ENCODE results near the gene FCER1G.
"Not testable (repeated sequence)": the region's sequence is repeated elsewhere in the genome, so short reads cannot be mapped to it uniquely, and the experiment has no call there.

The FCER1G gene

DNA sequence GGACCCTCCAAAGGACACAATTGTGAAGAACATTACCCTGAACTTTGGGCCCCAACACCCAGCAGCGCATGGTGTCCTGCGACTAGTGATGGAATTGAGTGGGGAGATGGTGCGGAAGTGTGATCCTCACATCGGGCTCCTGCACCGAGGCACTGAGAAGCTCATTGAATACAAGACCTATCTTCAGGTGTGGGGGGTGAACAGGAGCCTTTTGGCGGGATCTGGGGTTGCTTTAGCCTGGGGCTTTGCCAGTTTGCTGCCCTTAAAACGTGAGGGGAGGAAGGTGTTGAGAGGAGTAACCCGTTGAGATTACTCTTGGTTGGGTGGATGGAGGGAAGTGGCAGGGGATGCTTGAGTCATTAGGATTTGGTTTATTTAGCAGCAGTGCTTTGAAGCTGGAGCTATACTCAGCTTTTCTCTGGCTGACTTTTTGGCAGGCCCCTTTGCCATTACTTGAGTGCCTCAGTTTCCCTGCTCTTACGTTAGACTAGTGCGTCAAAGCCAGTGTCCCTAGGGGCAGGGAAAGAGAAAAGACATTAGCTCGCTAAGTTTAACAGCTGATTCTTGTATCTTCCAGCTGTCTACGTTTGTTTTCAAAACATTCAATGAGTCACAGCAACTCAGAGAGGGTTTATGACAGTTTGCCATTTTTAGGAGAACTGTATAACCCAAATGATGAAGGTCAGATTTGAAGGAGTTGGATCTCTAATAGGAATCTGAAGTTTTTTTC is 8.5 kb upstream of the FCER1G start:
- no peak for DNase-seq (ENCODE audit: low spot score)

DNA sequence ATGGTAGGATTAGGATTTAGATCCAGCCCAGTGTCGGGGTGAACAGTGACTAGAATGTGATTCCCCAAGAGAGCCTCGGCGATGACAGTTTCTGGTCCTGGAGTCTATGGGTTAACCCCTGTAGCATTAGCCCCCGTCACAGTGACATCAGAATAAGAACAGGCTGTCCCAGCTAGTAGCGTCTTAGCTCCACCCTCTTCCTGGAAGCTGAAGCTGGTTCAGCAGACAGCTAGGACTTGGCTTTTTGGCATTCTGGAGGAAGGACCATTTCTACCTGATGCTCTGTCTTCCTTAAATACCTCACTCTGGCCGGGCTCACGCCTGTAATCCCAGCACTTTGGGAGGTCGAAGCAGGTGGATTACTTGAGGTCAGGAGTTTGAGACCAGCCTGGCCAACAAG is 7.9 kb upstream of the FCER1G start:
- DNase-seq (ENCODE audit: low spot score), result no peak

DNA sequence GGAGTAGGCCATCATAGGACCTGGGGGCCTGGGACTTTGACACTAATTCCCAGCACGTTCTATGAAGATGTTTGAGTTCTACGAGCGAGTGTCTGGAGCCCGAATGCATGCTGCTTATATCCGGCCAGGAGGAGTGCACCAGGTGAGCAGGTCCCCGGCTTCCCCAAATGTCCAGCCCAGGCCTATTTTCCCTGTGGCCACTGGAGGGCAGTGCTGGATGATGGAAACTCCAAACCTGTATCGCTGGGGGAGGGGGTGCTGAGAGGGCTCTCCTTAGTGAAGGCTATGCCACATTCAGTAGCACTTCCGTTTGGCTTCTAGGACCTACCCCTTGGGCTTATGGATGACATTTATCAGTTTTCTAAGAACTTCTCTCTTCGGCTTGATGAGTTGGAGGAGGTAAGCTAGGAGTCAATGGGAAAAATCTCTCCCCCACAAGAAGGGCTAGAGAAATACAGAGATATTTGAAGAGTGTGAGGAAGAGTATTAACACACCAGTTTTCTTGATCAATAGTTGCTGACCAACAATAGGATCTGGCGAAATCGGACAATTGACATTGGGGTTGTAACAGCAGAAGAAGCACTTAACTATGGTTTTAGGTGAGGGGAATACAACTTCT is 5.2 kb upstream of the FCER1G start:
- peak; percentile 81 for DNase-seq (ENCODE audit: low spot score)

DNA sequence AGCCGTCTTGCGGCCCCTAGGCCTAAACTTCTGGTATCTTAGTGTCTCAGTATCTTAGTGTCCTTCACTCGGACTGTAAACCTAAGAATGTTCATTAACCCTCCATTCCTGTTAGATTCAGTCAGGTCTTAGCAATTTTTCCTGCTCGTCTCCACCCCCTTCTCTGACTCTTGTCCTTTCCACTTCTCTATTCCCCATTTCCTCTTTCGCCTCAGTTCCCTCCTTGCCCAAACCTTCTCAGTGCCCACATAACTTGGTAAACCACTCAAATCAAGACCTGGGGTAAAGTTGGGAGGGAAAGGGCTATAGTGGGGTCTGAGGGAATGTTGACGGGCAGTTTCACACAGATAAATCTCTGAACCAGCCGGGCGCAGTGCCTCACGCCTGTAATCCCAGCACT is 726 bp upstream of the FCER1G start:
- no peak for DNase-seq (ENCODE audit: low spot score)

DNA sequence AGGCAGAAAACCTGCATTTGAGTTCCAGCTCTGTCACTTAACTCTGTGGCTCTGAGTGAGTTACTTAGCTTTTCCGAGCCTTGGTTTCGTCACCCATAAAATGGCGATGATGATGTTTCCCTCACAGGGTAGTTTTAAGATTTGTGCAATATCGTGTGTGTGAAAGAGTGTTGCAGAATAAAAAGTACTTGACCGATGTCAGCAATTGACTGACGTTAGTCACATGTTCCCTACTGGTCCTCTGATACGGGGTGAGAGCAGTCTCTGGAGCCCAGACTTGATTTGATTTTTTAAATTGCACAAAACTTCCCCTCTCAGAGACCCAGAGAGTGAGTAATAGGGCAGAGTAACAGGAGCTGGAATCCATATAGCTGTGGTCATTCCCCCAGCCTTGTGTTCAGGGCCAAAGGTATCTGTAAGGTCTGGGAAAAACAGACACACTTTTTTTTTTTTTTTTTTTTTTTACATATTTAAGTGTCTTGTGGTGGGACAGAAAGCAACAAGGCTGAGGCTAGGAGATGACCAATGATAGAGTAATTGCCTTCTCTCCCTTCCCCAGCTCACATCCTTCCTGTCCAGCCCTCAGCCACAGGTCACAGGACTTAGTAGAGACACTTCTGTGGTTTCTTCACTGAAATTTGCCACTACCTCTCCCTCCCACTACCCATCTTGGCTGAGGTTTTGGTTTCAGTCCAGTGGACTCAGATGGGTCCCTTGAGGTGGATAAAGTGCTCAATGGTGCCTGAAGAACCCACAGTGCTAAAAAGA is 2.0 kb downstream of the FCER1G start:
- peak; percentile 43 for DNase-seq (ENCODE audit: low spot score)

DNA sequence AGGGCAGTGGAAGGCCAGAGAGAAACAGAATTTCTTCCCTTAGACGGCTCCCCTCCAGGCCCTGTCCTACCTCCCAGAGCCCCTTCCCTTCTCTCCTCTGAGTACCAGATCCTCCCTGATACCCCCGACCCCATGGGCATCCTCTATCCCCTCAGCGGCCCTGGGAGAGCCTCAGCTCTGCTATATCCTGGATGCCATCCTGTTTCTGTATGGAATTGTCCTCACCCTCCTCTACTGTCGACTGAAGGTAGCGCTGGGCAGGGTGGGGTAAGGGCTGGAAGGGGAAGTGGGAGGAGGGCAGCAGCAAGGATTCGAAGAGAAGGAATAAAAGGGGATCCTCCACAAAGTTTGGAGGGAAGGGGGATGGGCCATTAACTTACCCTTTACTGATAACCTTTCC is 2.7 kb downstream of the FCER1G start:
- no peak for DNase-seq (ENCODE audit: low spot score)

DNA sequence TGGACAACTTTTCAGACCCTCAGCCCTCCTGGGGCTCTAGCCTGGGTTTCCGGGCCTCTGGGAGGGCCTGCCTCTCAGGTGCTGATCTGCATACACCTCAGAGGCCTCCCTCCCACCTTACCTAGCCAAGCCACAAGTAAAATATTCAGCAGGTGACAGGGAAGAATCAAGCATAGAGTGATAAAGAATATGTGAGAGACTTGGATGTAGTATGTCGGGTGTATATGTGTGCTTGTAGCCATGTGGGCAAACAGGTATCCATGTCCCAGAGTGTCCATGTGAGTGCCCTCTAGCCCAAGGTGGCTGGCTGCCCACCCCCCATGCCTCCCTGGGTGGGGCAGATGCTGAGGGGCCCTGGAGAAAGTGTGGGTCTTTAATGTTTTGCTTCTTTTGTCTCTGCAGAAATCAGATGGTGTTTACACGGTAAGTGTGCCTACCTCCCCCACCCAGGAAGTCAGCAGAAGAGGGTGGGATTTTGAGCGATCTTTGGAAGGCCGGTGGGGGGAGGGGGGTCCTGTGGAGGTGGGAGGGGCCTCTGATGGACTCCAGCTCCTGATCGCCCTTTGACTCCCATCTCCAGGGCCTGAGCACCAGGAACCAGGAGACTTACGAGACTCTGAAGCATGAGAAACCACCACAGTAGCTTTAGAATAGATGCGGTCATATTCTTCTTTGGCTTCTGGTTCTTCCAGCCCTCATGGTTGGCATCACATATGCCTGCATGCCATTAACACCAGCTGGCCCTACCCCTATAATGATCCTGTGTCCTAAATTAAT is 3.4 kb downstream of the FCER1G start:
- DNase-seq (ENCODE audit: low spot score), result no peak

DNA sequence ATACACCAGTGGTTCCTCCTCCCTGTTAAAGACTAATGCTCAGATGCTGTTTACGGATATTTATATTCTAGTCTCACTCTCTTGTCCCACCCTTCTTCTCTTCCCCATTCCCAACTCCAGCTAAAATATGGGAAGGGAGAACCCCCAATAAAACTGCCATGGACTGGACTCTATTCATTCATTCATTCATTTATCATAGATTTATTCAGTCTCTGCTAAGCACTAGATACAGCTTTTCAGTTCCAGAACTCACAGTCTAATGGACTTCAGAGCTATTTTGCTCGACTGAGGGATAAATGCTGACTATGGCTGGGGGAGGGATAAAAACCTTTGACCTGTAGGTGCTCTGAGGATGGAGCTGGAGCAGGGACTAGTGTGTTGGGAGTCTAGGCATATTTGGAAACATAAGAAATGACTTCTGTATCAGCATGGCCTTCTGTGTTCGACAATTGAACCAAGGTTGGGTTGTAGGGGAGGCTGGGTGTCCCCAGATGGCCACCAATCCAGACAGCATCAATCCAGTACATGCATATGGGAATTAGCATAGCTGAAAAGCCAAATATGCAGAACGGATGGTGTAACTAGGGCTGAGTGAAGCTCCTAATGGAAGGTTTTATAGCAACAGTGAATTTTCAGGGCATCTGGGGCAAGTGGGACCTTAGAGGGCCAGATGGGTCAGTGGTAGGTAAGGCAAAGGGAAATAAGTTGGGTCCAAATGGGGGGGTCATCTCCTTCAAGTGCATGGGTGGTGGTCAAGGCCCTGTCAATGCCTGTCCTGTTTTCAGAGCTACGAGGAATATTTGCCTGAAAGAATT is 4.2 kb downstream of the FCER1G start:
- no peak for DNase-seq (ENCODE audit: low spot score)

DNA sequence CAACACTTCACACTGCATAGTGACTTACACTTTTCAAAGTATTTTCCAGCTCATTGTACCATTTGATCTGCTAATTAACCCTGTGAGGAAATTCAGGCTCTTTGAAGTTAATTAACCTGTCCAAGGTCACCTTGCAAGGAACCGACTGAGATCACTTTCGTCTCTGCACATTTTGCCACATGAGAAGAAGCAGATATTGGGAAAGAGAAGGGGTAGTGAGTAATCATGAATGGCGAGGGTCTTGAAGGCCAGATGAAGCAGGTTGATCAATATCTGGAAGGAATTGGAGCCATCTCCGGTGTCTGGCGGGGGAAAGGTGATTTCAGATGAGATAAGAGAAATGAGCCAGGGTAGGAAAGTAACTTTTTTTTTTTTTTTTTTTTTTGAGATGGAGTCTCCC is 4.9 kb downstream of the FCER1G start:
- no peak for DNase-seq (ENCODE audit: low spot score)

DNA sequence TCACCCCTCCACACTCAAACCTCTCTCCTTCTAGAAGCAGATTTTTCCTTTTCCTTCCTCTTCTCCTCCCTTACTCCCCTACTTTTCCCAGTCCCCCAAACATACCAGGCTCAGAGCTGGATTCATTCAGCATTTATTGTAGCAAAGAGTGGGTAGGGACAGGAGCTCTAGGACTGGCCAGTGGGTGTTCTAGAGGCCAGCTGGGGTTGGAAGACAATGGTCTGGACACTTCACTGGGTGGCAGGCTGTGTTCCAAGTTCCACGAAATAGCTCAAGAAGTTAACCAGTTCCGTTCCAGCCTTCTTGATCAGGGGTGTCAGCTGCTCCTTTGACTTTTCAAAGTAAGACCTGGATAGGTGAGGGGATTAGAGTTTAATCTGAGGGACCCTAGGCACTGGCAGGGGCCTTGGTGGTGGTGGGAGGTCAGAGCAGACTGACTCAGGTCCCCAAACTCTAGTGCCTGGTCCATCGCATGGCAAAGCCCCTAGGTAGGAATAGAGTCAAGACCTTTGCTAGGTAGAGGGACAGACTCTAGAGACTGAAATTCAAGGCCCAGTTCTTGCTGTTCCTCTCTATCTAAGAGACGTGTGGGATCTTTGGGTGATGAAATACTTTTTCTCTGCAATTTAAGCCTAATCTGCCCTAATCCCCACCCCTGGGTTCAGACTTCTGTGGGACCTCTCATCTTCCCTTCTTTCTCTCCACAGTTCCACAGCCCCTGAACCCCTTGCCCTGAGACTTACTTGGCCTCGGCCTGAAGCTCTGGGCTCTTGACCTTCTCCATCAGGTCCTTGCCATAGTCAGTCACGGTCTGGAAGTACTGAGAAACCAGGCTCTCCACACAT is 7.3 kb downstream of the FCER1G start:
- no peak for DNase-seq (ENCODE audit: low spot score)

DNA sequence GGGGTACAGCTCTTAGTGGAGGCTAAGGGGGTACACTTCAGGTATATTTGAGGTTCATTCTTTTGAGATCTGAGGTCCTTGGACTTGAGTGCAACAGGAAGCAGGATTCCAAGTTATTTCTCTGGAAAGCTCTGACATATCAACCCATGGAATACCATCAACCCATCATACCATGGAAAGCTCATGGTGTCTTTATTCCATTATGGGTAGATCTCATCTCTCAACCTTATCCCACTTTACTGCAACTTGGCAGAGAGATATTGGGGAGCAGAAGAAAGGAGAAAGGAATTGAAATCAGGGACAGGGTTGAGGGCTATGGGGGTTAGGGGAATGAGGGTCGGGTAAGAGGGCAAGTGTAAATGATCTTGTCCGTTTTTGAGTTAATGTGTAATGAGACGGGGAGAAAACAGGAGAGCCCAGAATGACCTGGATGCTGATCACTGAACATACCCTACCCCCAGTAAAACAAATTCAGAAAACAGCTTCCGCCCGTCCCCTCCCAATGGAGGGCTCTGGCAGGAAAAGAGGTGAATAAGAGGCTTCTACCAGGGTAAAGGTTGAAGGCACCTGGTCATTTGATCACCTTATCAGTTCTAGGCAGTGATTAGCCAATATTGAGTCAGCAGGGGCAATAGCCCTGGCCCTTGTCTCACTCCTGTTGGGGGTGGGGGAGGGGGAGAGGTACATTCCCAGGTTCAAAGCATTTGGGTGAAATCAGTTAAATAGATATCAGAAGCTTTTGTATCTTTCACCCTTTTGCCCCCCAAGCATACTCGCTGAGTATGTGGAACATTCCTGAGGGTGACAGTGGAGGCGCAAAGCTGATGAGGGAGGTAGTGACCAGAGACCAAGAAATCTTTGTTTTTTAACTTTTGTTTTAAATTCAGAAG is 9.0 kb downstream of the FCER1G start:
- no peak for DNase-seq (ENCODE audit: low spot score)

DNA sequence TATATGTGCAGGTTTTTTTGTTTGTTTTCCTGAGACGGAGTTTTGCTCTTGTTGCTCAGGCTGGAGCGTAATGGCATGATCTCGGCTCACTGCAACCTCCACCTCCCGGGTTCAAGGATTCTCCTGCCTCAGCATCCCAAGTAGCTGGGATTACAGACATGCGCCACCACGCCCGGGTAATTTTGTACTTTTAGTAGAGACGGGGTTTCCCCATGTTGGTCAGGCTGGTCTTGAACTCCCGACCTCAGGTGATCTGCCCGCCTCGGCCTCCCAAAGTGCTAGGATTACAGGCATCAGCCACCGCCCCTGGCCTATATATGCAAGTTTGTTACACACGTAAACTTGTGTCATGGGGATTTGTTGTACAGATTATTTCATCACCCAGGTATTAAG is 9.6 kb downstream of the FCER1G start:
- DNase-seq (ENCODE audit: low spot score), result not testable (repeated sequence)

DNA sequence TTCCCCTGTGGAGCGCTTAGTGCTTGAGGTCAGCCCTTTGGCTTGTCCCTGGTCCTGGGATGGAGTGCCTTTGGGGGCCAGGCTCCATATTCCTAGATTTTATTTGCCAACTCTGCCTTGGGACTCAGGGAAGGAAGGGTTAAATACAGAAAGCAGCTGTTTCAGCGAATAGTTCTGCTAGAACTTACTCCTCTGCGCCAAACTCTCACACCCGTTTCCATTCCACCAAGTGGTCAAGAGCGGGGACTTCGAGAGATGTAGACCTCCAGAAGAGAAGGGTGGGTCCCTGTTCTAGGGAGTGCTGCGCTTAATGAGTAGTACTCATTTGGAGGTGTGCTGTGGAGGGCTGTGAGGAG is 10.1 kb downstream of the FCER1G start:
- DNase-seq (ENCODE audit: low spot score), result no peak

DNA sequence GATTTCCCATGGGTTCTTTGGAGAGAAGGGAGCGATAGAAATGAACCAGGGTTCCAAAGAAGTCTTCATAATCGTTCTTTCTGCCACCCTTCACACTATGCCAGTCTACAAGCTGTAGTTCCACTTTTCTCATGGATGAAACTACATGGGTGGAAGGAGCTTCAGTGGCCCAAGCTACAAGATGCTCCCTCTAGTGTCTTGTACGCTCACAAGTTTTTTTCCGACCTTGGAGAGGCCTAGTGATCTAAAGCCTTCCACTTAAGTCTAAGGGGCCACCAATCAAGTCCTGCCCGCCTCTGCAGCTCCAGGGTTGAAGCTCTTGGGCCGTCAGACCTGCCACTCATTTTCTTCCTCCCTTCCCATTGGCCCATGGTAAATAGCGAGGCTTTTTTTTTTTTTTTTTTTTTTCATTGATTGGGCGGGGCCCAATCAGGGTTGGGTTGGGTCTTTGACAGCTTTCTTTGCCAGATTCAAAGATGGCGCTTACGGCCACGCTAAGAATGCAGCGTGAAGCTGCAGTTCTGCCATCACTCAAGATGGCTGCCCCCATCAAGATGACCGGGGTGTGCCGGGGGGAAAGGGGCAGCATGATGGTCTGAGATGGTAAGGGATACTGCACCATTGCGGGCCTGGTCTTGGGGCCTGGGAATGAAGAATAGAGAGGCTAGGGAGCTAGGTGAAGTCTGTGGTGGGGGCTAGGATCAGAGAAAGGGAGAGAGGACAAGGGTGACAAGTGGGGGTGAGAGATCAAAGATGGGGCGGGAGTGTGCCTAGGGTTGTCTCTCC is 10.6 kb downstream of the FCER1G start, which contains the start of gene TOMM40L:
Gene TOMM40L, plus strand, starts transcription at position 527 of the 786 bp plus-strand sequence. CDS start 430 bp downstream, outside the sequence.
- DNase-seq (ENCODE audit: low spot score), result peak; percentile 98

DNA sequence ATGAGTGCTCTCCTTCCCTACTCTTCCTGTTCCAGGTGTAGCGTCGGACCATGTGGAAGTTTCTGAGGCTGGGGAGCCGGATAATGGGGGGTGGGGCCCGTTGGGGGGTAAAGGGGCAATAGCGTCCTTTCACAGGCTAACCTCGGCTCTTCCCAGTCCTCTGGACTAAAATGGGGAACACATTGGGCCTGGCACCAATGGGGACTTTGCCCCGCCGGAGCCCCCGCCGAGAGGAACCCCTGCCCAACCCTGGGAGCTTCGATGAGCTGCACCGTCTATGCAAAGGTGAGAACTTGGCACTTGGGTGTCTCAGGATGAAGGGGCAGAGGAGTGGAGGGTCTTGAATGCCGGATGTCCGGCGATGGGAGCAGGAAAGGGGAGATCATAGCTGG is 11.2 kb downstream of the FCER1G start:
- no peak for DNase-seq (ENCODE audit: low spot score)

DNA sequence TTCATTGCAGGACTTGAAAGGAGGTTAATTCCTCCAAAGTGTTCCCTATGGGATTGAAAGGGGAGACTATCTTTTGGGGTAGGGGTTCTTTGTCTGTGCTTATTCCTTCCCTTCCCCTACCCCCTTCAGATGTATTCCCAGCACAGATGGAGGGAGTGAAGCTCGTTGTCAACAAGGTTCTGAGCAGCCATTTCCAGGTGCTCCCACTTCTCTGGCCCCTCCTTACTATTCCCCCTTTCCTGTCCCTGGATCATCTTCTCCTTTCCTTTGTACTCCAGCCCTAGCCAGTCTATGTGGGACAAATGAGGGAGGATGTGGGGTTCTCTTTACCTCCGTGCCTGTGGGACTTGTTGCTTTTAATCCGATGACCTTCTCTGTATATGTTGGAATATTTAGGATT is 11.7 kb downstream of the FCER1G start:
- DNase-seq (ENCODE audit: low spot score), result no peak

DNA sequence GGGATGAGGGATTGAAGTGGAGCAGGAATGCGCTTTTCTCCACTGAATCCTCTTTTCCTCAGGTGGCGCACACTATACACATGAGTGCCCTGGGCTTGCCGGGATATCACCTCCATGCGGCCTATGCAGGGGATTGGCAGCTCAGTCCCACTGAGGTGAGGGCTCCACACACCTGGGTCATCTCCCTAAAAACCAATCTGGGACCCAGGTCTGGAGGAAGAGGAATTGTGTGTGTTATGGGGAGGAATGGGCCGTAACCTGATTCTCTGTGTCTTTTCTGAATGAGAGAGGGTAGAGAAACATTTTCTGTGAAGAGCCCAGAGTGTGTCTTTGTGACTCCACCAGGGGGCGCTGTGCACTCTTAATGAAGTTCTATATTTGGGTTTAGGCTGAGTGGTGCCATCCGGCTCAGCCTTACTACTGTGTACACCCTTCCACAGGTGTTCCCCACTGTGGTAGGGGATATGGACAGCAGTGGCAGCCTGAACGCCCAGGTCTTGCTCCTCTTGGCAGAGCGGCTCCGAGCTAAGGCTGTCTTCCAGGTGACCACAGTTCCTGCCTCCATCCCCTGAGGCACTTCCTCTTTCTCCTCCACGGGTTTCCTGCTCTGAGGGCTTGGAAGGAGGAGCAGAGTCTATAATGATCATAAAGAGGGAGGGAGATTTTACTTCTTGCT is 12.2 kb downstream of the FCER1G start:
- peak; percentile 75 for DNase-seq (ENCODE audit: low spot score)

DNA sequence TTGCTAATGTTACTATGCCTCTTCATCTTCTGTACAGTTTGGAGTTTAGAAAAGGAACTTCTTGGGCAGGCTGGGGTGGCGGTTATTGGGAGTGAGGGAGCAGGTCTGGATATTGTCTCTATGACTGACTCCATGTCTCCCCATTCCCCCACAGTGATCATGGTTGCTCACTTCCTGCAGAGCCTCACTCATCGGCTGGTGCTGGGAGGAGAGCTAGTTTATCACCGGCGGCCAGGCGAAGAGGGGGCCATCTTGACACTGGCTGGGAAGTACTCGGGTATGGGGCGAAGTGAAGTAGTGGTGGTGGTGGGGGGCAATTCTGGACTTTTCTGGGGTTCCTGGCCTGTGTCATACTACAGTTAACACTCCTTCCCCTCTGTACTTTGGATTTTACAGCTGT is 12.9 kb downstream of the FCER1G start:
- DNase-seq (ENCODE audit: low spot score), result no peak

Data from AG08395 (cell line).